ENCODE data around the gene ARHGAP28. TPM values are rescaled to one million over a fixed set of nuclear protein-coding genes. Genes with fewer than 3 reads are reported as not detected.

ARHGAP28 gene
- total and polyA plus RNA-seq, 2 of the 13 experiments (the other 11 are each of a cell fraction or from before 2014, with no cell fraction given) = not detected

- no peak for TF ChIP-seq PATZ1 (CRISPR knock-in tag; IDR thresholded peaks at IDR 0.05)
- TF ChIP-seq KDM3A (CRISPR knock-in tag; IDR thresholded peaks at IDR 0.05; ENCODE audit: low read depth) = no peak
- TF ChIP-seq SMAD3 (CRISPR knock-in tag; IDR thresholded peaks at IDR 0.05) = 0 out of 2 replicates have a peak, but pooled peaks have one; percentile 17
- TF ChIP-seq TBX2 (CRISPR knock-in tag; IDR thresholded peaks at IDR 0.05; ENCODE audit: borderline replicate concordance) = 0 out of 2 replicates have a peak, but pooled peaks have one; percentile 21
- TF ChIP-seq ZFYVE20 (CRISPR knock-in tag; IDR thresholded peaks at IDR 0.05; ENCODE audit: borderline replicate concordance, low read depth) = no peak
- TF ChIP-seq NCOR1 (IDR thresholded peaks at IDR 0.05; ENCODE audit: borderline replicate concordance, low read length) = peak; percentile 38; the same call in 1 of the 2 replicates
- peak; percentile 47; the same call in 1 of the 2 replicates for TF ChIP-seq GATAD2A (CRISPR knock-in tag; IDR thresholded peaks at IDR 0.05)
- TF ChIP-seq TCF12 (IDR thresholded peaks at IDR 0.05) = no peak
- no peak for TF ChIP-seq TCF12 (CRISPR knock-in tag; IDR thresholded peaks at IDR 0.05)
- no peak for TF ChIP-seq ZNF207 (IDR thresholded peaks at IDR 0.05; ENCODE audit: borderline replicate concordance)
- TF ChIP-seq BCL3 (CRISPR knock-in tag; IDR thresholded peaks at IDR 0.05) = no peak
- 0 out of 2 replicates have a peak, but pooled peaks have one; percentile 19 for TF ChIP-seq SKIL (CRISPR knock-in tag; IDR thresholded peaks at IDR 0.05; ENCODE audit: borderline replicate concordance)
- no peak for TF ChIP-seq ZNF546 (CRISPR knock-in tag; conservative IDR thresholded peaks at IDR 0.05)
- no peak for TF ChIP-seq ZNF230 (CRISPR knock-in tag; IDR thresholded peaks at IDR 0.05)
- peak; percentile 81 for TF ChIP-seq ZNF629 (CRISPR knock-in tag; conservative IDR thresholded peaks at IDR 0.05)
- no peak for TF ChIP-seq ZNF263 (CRISPR knock-in tag; IDR thresholded peaks at IDR 0.05)
- TF ChIP-seq NFIC (IDR thresholded peaks at IDR 0.05; ENCODE audit: low read length) = peak; percentile 13; the same call in 1 of the 2 replicates
- TF ChIP-seq, protein P1, sequence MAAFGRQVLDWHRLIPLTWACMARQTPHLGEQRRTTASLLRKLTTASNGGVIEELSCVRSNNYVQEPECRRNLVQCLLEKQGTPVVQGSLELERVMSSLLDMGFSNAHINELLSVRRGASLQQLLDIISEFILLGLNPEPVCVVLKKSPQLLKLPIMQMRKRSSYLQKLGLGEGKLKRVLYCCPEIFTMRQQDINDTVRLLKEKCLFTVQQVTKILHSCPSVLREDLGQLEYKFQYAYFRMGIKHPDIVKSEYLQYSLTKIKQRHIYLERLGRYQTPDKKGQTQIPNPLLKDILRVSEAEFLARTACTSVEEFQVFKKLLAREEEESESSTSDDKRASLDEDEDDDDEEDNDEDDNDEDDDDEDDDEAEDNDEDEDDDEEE (CRISPR knock-in tag; IDR thresholded peaks at IDR 0.05) = no peak
- TF ChIP-seq MAZ (IDR thresholded peaks at IDR 0.05; ENCODE audit: borderline replicate concordance, low read depth, low read length) = no peak
- no peak for TF ChIP-seq MAZ (CRISPR knock-in tag; IDR thresholded peaks at IDR 0.05; ENCODE audit: low read depth)
- no peak for TF ChIP-seq RFX5 (IDR thresholded peaks at IDR 0.05; ENCODE audit: low read depth, low read length)
- peak; percentile 56 for TF ChIP-seq NCOA2 (CRISPR knock-in tag; IDR thresholded peaks at IDR 0.05)
- no peak for TF ChIP-seq CAMTA2 (CRISPR knock-in tag; IDR thresholded peaks at IDR 0.05; ENCODE audit: borderline replicate concordance)
Measured at GRCh38 chr18:6962571-6963451, 233.3 kb downstream of the ARHGAP28 start (continued).

All from HepG2 (cell line).